ENCODE results near the gene PSTPIP2. TPM values are rescaled to one million over a fixed set of nuclear protein-coding genes. Genes with fewer than 3 reads are reported as not detected.
"Not testable (repeated sequence)": the region's sequence is repeated elsewhere in the genome, so short reads cannot be mapped to it uniquely, and the experiment has no call there.

The PSTPIP2 gene
- total RNA-seq, 2 experiments from 2014 or later: 5.9 to 6.0 TPM

DNA sequence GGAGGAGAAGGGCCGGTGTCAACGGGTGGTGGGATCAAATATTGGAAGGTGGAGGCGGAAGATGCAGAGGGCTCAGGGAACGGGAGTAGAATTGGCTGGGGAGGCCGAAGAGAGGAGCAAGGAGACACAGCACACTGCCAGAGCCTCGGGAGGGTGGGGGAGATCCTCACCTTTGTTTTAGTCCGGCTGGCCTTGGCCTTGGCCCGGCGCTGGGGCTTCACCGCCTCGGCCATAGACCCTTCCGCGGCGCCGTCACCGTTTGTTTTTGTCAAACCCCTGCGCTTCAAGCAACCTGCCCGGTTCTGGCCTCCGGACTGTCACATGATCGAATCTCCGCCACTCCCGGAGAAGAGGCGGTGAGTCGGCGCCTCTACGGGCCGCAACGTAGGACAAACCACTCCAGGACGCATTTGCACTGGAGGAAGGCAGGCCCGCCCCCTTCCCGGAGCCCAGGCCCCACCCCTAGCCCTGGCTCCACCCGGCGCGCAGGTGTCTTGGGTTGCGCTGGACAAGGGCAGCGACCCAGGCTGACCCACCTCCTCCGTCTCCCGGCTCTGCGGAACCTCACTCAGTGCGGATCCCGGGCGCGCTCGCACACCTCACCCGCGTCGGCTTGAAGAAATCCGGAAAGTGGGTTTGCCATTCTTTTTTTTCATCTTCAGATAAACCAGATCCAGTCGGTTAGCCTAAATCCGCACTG is 104.9 kb downstream of the PSTPIP2 start, which contains the start of gene EPG5:
Gene EPG5, minus strand, starts transcription at position 323 of the 700 bp plus-strand sequence. Its CDS starts 90 bp downstream, at position 233.
- H3K27me3 Mint-ChIP-seq: no peaks in the 10 kb centered on the region
- peak within 1 kb of the TSS; percentile 99 for H3K4me3 Mint-ChIP-seq
- Histone ChIP-seq H3K27ac (ENCODE audit: low read depth in 1 of 2, low read length in 2 of 2) (peak within 1 kb of the TSS; percentile 65 to 68), H3K4me1 (ENCODE audit: insufficient read depth, low read length) (peaks cover 30% of the 10 kb centered on the region), H3K4me3 (ENCODE audit: low read length) (peak within 1 kb of the TSS; percentile 70), H3K27me3 (ENCODE audit: control insufficient read depth in 1 of 2, insufficient read depth in 2 of 2, low read length in 2 of 2) (no peaks in the 10 kb centered on the region), H3K9me3 (ENCODE audit: control insufficient read depth in 1 of 2, insufficient read depth in 1 of 2, low read length in 2 of 2) (no peaks in the 10 kb centered on the region), H3K36me3 (ENCODE audit: insufficient read depth, low read length) (peaks cover 4% of the 10 kb centered on the region)
- ChIA-PET POLR2A (no interaction called here), CTCF (interaction anchor here (0.6 kb wide), 1 partner anchor 98 kb away, joined by 4 read pairs; no protein-coding TSS in a partner anchor)
- ATAC-seq (ENCODE audit: poor library complexity) (peak; percentile 92), DNase-seq (peak; percentile 80 to 96 (median 87))
- intact Hi-C loops (cut with DNase I, micrococcal nuclease): loop anchor here (2.0 kb wide), 2 partner anchors 106 to 130 kb away; partner anchors contain the start of gene PSTPIP2 (in 1 of the 2)
- no peaks in the 10 kb centered on the region for H3K9me3 Mint-ChIP-seq
- peaks cover 50% of the 10 kb centered on the region for H3K4me1 Mint-ChIP-seq (ENCODE audit: low read depth)
- TF ChIP-seq, protein P1, sequence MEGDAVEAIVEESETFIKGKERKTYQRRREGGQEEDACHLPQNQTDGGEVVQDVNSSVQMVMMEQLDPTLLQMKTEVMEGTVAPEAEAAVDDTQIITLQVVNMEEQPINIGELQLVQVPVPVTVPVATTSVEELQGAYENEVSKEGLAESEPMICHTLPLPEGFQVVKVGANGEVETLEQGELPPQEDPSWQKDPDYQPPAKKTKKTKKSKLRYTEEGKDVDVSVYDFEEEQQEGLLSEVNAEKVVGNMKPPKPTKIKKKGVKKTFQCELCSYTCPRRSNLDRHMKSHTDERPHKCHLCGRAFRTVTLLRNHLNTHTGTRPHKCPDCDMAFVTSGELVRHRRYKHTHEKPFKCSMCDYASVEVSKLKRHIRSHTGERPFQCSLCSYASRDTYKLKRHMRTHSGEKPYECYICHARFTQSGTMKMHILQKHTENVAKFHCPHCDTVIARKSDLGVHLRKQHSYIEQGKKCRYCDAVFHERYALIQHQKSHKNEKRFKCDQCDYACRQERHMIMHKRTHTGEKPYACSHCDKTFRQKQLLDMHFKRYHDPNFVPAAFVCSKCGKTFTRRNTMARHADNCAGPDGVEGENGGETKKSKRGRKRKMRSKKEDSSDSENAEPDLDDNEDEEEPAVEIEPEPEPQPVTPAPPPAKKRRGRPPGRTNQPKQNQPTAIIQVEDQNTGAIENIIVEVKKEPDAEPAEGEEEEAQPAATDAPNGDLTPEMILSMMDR (IDR thresholded peaks at IDR 0.05): no peak
- peak within 1 kb of the TSS; percentile 86 for H3K27ac Mint-ChIP-seq
- H3K36me3 Mint-ChIP-seq (ENCODE audit: low read depth): peaks cover 30% of the 10 kb centered on the region

DNA sequence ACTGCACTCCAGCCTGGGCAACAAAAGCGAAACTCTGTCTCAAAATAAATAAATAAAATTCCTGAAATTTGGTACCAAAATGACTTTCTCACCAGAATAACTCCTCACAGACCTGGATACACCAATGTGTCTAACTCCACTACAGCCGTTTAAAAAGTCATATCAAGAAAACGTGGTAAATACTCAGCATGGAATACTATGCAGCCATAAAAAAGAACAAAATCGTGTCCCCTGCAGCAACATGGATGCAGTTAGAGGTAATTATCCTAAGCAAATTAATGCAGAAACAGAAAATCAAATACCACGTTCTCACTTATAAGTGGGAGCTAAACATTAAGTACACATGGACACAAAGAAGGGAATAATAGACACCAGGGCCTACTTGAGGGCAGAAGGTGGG is 107.1 kb downstream of the PSTPIP2 start:
- intact Hi-C loops (cut with DNase I, micrococcal nuclease): loop anchor here in 1 of 2 experiments (5.0 kb wide), 1 partner anchor 278 kb away; no protein-coding TSS in a partner anchor
- POLR2A ChIA-PET; H3K9me3 ChIP-seq (ENCODE audit: control insufficient read depth in 1 of 2, insufficient read depth in 1 of 2, low read length in 2 of 2); H3K27me3 Mint-ChIP-seq; ATAC-seq (ENCODE audit: poor library complexity); H3K36me3 ChIP-seq (ENCODE audit: insufficient read depth, low read length); H3K27ac Mint-ChIP-seq; H3K27me3 ChIP-seq (ENCODE audit: control insufficient read depth in 1 of 2, insufficient read depth in 2 of 2, low read length in 2 of 2); DNase-seq; H3K9me3 Mint-ChIP-seq; H3K27ac ChIP-seq (ENCODE audit: low read depth in 1 of 2, low read length in 2 of 2); H3K4me3 ChIP-seq (ENCODE audit: low read length): not testable (repeated sequence)
- peaks cover 48% of the 10 kb centered on the region for H3K4me1 ChIP-seq (ENCODE audit: insufficient read depth, low read length)
- Mint-ChIP-seq H3K4me1 (ENCODE audit: low read depth) (peaks cover 72% of the 10 kb centered on the region), H3K36me3 (ENCODE audit: low read depth) (peaks cover 41% of the 10 kb centered on the region), H3K4me3 (peak overlapping the region; percentile 69)
- CTCF ChIA-PET: interaction anchor here (1.1 kb wide), 1 partner anchor 109 kb away, joined by 3 read pairs; no protein-coding TSS in a partner anchor

DNA sequence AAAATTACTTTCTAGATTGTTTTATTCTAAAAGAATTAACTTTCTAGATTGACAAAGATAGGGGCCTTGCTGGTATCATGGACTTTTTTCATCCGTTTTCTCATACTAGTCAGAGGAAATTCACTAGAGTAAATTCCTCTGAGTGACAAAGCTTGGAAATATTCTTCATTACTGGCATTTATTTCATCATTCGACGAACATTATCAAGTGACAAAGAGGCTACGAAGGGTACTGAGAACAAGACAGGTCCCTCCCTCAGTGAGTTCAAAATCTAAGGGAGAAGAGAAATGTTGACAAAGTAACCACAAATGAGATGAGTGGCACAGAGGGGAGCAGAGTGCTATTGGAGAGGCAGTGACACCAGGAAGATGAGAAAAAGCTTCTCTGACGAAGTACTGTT is 109.2 kb downstream of the PSTPIP2 start:
- Mint-ChIP-seq H3K9me3 (no peaks in the 10 kb centered on the region), H3K27me3 (no peaks in the 10 kb centered on the region), H3K4me3 (peak overlapping the region; percentile 77), H3K36me3 (ENCODE audit: low read depth) (peaks cover 41% of the 10 kb centered on the region), H3K27ac (peak overlapping the region; percentile 81), H3K4me1 (ENCODE audit: low read depth) (peaks cover 80% of the 10 kb centered on the region)
- H3K9me3 ChIP-seq (ENCODE audit: control insufficient read depth in 1 of 2, insufficient read depth in 1 of 2, low read length in 2 of 2): no peaks in the 10 kb centered on the region
- H3K4me3 ChIP-seq (ENCODE audit: low read length): no peak overlapping the region
- H3K36me3 ChIP-seq (ENCODE audit: insufficient read depth, low read length): peaks cover 4% of the 10 kb centered on the region
- TF ChIP-seq, protein P1 (IDR thresholded peaks at IDR 0.05): no peak
- H3K27ac ChIP-seq (ENCODE audit: low read depth in 1 of 2, low read length in 2 of 2): peak overlapping the region; percentile 39 to 48
- H3K27me3 ChIP-seq (ENCODE audit: control insufficient read depth in 1 of 2, insufficient read depth in 2 of 2, low read length in 2 of 2): no peaks in the 10 kb centered on the region
- H3K4me1 ChIP-seq (ENCODE audit: insufficient read depth, low read length): peaks cover 60% of the 10 kb centered on the region
- intact Hi-C loops (cut with DNase I, micrococcal nuclease): loop anchor here in 1 of 2 experiments (1.0 to 5.0 kb wide), 2 partner anchors 11 to 276 kb away; no protein-coding TSS in a partner anchor
- DNase-seq: peak in 4 of 14 experiments; percentile 15 to 73 (median 42)
- ChIA-PET POLR2A (interaction anchor here (1.1 to 1.9 kb wide), 2 partner anchors 11 to 110 kb away, joined by 4 to 10 read pairs; partner anchors contain the start of gene PSTPIP2), CTCF (interaction anchor here (1.2 to 2.8 kb wide), 4 partner anchors 11 to 111 kb away, joined by 3 to 16 read pairs (median 4); no protein-coding TSS in a partner anchor)
- ATAC-seq (ENCODE audit: poor library complexity): peak; percentile 33
